Stimulated activated CD4-positive, alpha-beta T cell treated with anti-CD3 and anti-CD28 coated beads, Interleukin-4, amount 100 ng/mL, for 24 hours (primary cell): ENCODE data around the gene TMC7.
"Not testable (repeated sequence)": the region's sequence is repeated elsewhere in the genome, so short reads cannot be mapped to it uniquely, and the experiment has no call there.

Experiments
- DNase-seq: peaks from one replicate; pipeline ENCODE4 v3.0.0-alpha.2; 2020

TMC7 gene

DNA sequence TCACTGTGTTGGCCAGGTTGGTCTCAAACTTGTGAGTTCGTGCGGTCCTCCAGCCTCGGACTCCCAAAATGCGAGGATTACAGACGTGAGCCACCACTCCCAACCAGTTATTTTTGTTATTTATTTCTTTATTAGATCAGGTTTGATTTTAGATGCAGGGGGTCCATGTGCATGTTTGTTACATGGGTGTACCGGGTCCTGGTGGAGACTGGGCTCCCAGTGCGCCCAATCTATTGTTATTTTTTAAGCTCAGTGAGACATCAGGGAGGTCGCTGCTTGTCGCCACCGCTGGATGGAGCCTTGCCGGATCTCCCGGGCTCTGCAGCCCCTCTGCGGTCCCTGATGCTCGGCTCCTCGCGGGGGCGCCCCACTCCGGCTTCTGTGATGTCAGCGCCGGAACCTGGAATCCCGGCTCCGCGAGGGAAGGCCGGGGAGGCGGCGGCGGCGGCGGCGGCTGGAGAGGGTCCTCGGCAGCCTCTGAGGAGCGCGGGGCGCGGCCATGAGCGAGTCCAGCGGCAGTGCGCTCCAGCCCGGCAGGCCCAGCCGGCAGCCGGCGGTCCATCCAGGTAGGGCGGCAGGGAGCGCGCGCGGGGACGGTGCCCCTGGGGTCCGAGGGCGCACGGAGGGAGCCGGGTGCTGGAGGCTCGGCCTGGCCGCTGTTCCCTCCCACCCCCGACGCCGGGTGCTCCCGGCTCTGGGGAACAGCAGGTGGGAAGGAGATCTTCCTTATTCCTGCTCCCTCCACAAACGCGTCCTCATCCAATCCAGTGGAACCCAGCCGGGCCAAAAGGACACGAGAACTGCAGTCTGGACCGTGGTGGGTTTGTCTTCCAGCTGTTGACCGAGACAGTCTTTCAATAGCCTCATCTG is at the start of gene TMC7:
Gene TMC7, plus strand, starts transcription at position 370 of the 870 bp plus-strand sequence. Its CDS starts 130 bp downstream, at position 500.
- no peak for DNase-seq

DNA sequence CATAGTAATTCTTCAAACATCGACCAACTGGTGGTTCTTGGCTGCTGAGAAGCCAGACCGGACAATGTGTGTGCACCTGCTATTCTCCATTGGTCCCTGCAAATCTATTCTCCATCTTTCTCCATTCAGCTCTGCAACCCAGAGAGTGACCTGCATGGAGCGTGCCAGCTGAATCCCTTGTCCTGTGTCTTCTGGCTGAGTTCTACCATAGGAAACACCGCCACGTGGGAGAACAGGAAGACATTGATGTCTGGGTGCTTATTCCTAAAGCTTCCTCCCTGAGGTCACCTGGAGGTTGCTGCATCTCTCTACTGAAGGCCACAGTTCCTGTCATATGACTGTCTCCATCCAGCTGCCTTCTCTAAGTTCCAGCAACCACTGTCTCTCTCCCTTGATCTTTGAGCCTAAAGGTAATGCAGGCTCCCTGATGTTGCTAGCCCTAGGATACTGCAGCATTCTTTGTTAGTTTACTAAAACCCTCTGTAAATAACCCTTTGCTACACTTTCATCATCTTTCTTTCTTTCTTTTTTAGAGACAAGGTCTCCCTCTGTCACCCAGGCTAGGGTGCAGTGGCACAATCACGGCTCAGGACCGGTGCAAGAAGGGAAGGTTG is 46.9 kb upstream of the TMC7 start:
- DNase-seq, result no peak

DNA sequence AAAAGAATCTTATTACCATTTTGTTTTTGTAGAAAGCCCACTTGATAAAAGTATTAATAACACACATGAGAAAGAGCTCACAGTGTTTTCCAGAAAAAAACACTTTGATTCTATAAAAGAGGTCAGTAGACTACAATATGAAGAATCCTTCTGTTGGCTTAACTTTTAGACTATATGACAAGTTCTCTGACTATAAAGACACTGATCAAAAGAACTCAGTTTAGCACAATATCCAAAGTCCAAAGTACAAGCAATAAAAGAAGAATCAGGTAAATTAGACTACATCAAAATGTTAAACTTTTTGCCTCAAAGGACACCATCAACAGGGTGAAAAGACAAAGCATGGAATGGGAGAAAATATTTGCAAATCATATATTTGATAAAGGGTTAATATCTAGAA is 46.3 kb upstream of the TMC7 start:
- DNase-seq, result no peak

DNA sequence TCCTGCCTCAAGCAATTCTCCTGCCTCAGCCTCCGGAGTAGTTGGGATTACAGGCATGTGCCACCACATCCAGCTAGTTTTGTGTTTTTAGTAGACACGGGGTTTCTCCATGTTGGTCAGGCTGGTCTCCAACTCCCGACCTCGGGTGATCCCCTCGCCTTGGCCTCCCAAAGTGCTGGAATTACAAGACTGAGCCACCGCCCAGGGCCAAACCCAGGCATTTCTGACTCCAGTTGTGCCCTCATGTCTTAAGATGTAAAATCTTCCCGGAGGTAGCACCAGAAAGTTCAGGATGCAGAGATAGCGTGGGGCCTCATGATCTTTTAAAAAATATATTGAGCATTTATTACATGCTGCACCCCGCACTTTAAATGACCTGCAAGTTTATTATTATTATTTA is 44.7 kb upstream of the TMC7 start:
- no peak for DNase-seq

DNA sequence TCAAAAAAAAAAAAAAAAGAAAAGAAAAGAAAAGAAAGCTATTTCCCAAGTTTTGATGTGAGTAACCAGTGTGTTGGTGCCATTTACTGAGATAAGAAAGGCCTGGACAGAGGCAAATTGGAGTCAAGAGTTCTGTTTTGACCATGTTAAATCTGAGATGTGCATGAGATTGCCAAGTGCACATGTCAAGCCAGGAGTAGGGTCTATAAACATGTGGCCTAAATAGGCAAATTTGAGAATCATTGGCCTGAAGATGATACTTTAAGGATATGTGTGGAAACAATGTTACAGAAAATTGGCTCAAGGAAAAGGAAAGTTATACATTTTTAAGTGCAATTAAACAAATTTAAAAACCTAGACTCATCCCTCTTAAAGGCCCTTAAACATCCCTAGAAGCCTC is 42.3 kb upstream of the TMC7 start:
- no peak for DNase-seq

DNA sequence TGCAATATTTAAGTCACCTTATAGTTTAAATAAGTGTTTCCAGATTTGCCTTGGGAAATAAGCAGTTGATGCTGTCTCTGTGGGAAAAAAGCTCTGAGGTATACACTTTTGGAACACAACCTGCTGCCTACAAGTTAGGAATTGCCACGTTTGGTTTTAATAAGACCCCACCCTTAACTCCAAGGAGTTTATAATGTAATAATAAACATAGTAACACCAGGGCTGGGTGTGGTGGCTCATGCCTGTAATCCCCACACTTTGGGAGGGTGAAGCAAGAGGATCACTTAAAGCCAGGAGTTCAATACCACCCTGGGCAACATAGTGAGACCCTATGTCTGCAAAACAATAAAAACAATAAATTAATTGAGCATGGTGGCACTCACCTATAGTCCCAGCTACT is 41.7 kb upstream of the TMC7 start:
- DNase-seq, result no peak

DNA sequence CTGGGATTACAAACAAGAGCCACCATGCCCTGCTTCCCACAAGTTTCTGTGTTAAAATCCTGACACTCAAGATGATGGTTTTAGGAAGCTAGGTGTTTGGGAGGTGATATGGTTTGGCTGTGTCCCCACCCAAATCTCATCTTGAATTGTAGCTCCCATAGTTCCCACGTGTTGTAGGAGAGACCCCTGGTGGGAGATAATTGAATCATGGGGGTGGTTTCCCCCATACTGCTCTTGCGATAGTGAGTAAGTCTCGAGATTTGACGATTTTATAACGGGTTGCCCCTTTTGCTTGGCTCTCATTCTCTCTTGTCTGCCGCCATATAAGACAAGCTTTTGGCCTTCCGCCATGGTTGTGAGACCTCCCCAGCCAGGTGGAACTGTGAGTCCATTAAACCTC is 40.3 kb upstream of the TMC7 start:
- no peak for DNase-seq

DNA sequence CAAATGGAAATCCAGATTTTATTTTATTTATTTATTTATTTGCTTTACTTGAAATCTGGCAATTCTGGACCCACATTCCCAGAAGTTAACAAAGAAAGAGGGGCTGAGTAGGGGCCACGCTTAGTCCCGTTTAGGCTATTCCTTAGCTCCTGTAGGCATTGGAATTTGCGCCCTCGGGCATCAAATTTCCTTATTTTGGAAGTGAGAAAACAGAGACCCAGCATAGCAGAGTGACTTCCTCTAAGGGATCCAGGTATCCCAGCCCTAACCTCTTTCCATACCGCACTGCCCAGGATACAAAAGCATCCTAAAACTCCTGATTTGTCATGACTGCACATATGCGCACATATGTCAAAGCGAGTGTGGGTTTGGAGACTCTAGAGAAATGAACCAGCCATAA is 38.5 kb upstream of the TMC7 start:
- no peak for DNase-seq

DNA sequence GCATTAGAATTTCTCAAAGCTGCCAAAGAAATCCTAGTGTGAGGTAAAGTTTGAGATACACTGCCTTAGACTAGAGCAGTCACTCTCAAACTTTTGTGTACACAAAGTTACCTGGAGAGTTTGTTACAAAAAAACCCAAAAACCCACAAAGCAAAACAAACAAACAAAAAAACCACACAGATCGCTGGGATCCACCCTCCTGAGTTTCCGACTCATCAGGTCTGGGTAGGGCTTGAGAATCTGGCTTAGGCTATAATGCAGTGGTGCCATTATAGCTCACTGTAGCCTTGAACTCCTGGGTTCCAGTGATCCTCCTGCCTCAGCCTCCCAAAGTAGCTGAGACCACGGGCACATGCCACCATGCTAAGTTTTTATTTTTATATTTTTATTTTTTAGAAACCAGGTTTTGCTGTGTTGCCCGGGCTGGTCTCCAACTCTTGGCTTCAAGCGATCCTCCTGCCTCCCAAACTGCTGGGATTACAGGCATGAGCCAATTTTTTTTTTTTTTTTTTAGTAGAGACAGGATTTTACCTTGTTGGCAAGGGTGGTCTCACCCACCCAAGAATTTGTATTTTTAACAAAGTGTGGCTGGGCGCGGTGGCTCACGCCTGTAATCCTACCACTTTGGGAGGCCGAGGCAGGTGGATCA is 35.2 kb upstream of the TMC7 start:
- DNase-seq, result no peak

DNA sequence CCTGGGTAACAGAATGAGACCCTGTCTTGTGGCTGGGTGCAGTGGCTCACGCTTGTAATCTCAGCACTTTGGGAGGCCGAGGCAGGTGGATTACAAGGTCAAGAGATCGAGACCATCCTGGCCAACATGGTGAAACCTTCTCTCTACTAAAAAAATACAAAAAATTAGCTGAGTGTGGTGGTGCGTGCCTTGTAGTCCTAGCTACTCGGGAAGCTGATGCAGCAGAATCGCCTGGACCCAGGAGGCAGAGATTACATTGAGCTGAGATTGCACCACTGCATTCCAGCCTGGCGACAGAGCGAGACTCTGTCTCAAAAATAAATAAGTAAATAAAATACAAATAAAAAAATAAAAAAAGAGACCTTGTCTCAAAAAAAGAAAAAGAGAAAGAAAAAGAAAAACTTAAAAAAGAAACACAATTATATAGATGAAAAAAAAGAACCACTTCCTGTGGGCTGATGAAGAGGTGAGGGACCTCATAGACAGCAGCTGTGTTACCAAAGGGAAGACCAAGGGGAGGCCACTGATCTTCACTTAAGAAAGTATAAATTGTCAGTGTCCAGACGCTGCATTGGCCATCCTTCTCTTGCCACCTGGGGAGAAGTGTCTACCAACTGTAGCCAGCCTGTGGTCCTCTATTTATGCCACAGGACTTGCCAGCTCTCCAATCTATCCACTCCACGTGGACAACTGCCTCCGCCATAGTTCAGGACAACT is 33.1 kb upstream of the TMC7 start:
- no peak for DNase-seq

DNA sequence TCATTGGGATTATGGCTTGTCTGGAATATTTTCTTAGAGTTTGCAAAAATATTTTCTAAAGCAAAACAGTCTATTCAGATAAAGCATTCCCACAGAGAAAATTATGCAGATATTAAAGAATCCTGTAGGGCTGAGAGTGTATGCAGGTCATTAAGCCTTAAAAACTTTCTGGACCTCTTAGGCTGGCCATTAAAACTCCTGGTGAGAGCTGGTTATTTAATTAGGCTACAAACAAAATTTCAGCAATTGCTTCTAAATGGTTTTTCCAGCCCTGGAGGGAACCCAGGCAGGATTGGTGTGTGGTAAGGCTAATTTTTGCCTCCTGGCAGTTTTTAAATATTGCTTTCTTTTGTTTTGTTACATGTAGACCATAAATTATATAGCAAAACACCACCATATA is 30.2 kb upstream of the TMC7 start:
- DNase-seq, result no peak

DNA sequence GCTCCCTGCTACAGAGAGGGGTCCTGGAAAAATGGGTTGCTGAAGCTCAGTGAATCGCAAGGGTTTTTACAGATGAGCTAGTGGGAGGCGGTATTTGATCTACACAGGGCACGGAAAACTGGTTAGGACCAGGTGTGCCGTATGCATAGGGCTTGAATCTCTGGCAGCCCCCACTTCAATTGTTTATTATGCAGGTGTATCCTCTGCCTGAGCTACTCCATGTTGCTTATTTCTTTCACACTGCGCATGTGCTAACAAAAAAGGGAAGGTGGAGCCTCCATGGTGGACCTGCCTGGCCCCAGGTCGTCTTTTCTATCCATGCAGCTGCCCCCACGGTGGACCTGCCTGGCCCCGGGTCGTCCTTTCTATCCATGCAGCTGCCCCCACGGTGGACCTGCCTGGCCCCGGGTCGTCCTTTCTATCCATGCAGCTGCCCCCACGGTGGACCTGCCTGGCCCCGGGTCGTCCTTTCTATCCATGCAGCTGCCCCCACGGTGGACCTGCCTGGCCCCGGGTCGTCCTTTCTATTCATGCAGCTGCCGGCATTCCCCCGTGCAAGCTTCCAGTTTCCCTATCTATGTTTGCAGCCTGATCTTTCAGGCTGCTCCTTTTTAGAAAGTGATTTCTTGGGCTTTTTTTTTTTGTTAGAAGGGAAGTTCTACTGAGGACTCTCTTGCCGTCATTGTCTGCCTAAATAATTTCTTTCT is 27.7 kb upstream of the TMC7 start:
- peak; percentile 8 for DNase-seq

DNA sequence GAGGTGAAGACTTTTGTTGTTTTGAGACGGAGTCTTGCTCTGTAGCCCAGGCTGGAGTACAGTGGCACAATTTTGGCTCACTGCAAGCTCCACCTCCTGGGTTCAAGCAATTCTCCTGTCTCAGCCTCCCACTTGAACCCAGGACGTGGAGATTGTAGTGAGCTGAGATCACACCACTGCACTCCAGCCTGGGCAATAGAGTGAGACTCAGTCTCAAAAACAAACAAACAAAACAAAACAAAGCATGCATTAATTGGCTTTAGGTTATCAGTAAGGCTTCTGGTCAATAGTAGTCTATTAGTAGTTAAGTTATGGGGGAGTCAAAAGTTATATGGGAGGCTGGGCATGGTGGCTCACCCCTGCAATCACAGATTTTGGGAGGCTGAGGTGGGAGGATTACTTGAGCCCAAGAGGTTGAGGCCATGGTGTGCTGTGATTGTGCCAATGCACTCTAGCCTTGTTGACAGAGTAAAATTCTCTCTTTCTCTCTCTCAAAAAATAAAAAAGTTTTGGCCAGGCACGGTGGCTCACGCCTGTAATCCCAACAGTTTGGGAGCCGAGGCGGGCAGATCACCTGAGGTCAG is 27.0 kb upstream of the TMC7 start:
- not testable (repeated sequence) for DNase-seq

DNA sequence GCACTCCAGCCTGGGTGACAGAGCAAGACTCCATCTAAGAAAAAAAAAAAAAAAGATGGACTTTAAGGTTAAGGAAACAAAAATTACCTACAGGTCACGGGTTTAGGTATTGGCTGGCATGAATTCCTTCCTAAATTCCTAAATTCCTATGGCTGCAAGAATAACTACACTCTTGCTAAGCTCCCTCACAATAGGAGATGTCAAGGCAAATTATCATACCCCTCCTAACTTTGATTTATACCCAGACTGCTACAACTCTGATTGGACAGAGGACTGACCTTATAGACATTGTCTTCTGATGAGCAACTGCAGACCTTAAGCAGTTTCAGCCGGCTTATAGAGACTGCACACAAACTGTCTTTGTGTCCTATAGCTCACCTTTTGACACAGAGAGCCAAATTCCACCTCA is 25.1 kb upstream of the TMC7 start:
- no peak for DNase-seq

DNA sequence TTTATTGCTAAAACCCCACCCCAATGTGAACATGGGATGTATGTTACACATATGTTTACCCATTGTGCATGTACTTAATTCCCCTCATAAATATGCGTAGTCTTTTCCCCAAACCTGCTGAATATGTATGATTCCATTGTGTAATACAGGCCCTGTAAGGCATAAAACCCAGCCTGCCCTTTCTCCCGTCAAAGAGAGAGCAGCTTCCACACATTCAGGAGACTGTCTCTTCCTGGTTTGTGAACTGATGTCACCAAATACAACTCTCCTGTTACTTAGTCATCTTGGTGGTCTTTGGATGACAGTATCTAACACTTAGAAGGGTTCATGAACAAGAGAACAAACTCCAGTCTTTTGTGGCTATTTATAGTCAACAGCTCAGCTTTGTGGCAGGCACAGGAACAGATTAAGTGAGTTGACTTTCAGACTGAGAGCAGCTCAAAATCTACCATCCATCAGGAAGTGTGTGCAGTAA is 24.7 kb upstream of the TMC7 start:
- DNase-seq, result no peak

DNA sequence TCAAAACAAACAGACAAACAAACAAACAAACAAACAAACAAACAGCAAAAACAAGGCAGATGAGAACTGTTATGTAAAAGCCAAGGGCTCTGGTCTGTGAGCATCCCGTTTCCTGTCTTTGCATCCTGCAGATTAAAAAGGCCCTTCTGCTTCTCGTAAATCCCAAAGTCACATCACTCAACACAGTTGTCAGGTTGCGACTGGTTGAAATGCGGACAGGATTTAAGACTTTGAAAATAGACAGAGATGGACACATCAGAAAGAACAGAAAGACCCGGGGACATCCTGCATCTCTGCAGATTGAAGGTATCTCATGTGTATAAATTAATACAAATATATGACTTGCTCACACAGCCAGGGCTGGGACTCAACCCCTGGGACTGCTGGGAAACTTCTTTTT is 18.2 kb upstream of the TMC7 start:
- no peak for DNase-seq

DNA sequence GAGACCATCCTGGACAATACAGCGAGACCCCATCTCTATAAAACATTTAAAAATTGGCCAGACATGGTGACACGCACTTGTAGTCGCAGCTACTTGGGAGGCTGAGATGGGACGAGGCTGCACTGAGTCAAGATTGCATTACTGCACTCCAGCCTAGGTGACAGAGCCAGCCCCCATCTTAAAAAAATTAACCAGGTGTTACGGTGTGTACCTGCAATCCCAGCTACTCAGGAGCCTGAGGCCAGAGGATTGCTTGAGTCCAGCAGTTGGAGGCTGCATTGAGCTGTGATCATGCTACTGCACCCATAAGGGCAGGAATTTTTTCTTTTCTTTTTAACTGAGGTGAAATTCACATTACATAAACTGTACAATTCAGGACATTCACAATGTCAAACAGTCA is 16.9 kb upstream of the TMC7 start:
- no peak for DNase-seq

DNA sequence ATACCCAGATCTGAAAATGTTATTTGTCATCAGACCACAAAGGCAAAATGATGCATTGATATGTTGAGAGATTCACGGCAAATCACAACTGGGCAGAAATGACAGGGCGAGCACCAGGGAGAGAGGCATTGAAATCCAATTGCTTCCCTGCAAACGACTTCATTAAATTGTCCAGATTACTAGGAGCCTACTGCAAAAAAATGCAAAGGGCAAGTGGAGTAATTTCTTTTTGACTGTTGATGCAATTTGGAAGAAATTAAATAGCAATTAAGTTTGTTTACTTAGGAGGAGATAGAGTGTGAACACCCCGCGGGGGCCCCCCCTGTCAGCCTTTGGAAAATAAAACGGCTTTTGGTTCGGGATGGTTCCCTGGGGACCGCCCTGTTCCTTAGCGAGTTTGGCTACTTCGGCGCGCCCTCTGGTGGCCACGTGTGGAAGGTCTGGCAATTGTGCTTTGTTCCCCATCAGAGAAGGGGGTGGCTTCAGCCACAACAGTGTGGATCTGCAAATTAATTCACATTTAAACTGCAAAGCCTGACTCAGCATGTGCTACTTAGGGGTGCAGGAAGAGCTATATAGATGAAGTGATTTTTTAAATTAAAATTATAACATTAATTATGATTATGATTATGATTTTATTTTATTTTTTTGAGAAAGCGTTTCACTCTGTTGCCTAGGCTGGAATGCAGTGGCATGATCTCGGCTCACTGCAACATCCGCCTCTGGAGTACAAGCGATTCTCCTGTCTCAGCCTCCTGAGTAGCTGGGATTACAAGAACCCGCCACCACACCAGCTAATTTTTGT is 14.5 kb upstream of the TMC7 start:
- DNase-seq, result peak; percentile 81

DNA sequence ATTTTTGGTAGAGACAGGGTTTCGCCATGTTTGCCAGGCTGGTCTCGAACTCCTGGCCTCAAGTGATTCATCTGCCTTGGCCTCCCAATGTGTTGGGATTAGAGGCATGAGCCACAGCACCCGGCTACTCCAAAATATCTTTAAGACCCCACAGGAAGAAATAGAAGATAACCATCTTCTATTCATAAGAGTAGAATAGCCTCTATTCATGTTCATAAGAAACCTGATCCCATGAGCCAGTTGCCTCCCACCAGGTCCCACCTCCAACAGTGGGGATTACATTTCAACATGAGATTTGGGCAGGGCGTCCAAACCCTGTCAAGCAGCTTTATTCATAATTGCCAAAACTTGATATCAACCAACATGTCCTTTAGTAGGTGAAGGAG is 13.9 kb upstream of the TMC7 start:
- no peak for DNase-seq

DNA sequence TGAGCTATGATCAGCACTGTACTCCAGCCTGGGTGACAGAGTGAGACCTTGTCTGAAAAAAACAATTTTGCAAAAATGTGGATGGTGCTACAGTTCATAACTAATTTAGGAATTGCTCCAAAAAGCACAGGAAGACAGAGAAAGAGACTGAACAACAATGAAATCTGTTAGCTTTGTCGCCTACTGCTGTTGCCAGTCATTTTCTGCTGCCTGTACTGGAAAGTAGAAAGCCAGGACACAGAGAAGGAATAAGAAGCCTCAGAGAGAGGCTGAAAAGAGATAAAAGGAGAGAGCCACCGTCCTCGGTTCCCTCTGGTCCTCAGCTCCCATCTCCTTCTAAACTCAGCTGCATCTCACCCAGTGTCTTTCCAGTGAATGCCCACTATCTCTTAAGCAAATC is 8.6 kb upstream of the TMC7 start:
- no peak for DNase-seq

DNA sequence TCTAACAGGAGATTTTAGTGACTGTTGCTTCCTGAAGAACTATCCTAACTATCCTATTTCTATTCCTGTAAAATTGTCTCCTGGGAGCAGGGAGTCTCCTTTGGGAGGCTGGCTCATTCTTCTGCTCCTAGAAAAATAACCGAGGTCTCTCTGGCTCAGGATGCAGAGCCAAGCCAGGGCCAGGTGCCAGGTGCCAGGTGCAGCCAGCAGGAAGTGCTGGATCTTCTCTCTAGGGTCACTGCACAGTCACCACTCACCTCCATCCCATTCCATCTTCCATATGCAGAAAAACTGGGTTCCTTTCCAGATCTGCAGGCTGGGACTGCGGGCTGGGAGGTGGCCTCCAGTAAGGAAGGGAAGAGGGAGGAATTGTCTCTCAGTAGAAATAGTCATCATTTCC is 3.8 kb upstream of the TMC7 start:
- no peak for DNase-seq
